SK-N-SH treated with all-trans-retinoic acid at 6 μM for 48 hours (cell line): Measurements from ENCODE around the gene AGPAT1.

Source experiments
- ATAC-seq: fragments of 200-7000 bp; cut with Tn5 transposase; 3 replicates; pipeline ENCODE4 v1.9.1; 2020; ENCODE audit warnings: mild to moderate bottlenecking, moderate library complexity
- BACH2 ChIP-seq: fragments of 250-450 bp; sonication (Bioruptor Pico); IDR thresholded peaks from 2 replicates; pipeline ENCODE4 v1.9.0; 2021; ENCODE audit warnings: mild to moderate bottlenecking, borderline replicate concordance
- CREB5 ChIP-seq: fragments of 250-450 bp; sonication (Bioruptor Pico); IDR thresholded peaks from 2 replicates; pipeline ENCODE4 v1.5.1; 2020; ENCODE audit warnings: low read depth, mild to moderate bottlenecking, moderate library complexity
- CSRNP3 ChIP-seq: fragments of 250-450 bp; sonication (Bioruptor Pico); IDR thresholded peaks from 2 replicates; pipeline ENCODE4 v1.5.1; 2021; ENCODE audit warnings: mild to moderate bottlenecking, moderate library complexity
- ISL1 ChIP-seq: fragments of 250-450 bp; sonication (Bioruptor Pico); IDR thresholded peaks from 2 replicates; pipeline ENCODE4 v2.1.2; 2022; ENCODE audit warnings: mild to moderate bottlenecking, moderate library complexity
- PATZ1 ChIP-seq: fragments of 250-450 bp; sonication (Bioruptor Pico); IDR thresholded peaks from 2 replicates; pipeline ENCODE4 v1.8.0; 2020; ENCODE audit warnings: mild to moderate bottlenecking, moderate library complexity, borderline replicate concordance
- POU6F1 ChIP-seq: fragments of 250-450 bp; sonication (Bioruptor Pico); IDR thresholded peaks from 2 replicates; pipeline ENCODE4 v1.8.0; 2021; ENCODE audit warnings: low read depth, mild to moderate bottlenecking, moderate library complexity, borderline replicate concordance
- TCF4 ChIP-seq: fragments of 250-450 bp; sonication (Bioruptor Pico); IDR thresholded peaks from 2 replicates; pipeline ENCODE4 v1.8.0; 2021; ENCODE audit warnings: mild to moderate bottlenecking, moderate library complexity, borderline replicate concordance
- TOX ChIP-seq: fragments of 250-450 bp; sonication (Bioruptor Pico); IDR thresholded peaks from 2 replicates; pipeline ENCODE4 v1.8.0; 2021; ENCODE audit warnings: mild to moderate bottlenecking, moderate library complexity, borderline replicate concordance
- TSHZ2 ChIP-seq: fragments of 250-450 bp; sonication (Bioruptor Pico); IDR thresholded peaks from 2 replicates; pipeline ENCODE4 v1.5.0; 2020; ENCODE audit warnings: mild to moderate bottlenecking, moderate library complexity
- ZC3H10 ChIP-seq: fragments of 250-450 bp; sonication (Bioruptor Pico); IDR thresholded peaks from 2 replicates; pipeline ENCODE4 v1.5.1; 2021; ENCODE audit warnings: mild to moderate bottlenecking, moderate library complexity
- ZFP30 ChIP-seq: fragments of 450-650 bp; formaldehyde crosslinking; IDR thresholded peaks from 2 replicates; pipeline ENCODE4 v1.5.0; 2022; ENCODE audit warnings: mild to moderate bottlenecking, moderate library complexity
- ZNF565 ChIP-seq: fragments of 450-650 bp; formaldehyde crosslinking; conservative IDR thresholded peaks from 2 replicates; pipeline ENCODE4 v1.5.0; 2020; ENCODE audit warnings: low read depth, mild to moderate bottlenecking, moderate library complexity
- ZNF70 ChIP-seq: fragments of 450-650 bp; formaldehyde crosslinking; IDR thresholded peaks from 2 replicates; pipeline ENCODE4 v1.5.0; 2020; ENCODE audit warnings: mild to moderate bottlenecking, moderate library complexity
- ZNF8 ChIP-seq: fragments of 450-650 bp; formaldehyde crosslinking; IDR thresholded peaks from 2 replicates; pipeline ENCODE4 v1.5.0; 2020; ENCODE audit warnings: mild to moderate bottlenecking, moderate library complexity

AGPAT1 gene

GRCh38 chr6:32203426-32204267, 27.8 kb upstream of the AGPAT1 start:
- TF ChIP-seq ISL1 (no peak), BACH2 (CRISPR knock-in tag) (no peak), TSHZ2 (no peak), ZFP30 (CRISPR knock-in tag) (no peak), TCF4 (CRISPR knock-in tag) (no peak), CREB5 (CRISPR knock-in tag) (no peak), ZNF8 (no peak)
- ATAC-seq = no peak

- no peak for TF ChIP-seq POU6F1 (CRISPR knock-in tag)
- no peak for TF ChIP-seq ZC3H10 (CRISPR knock-in tag)
- TF ChIP-seq TCF4 (CRISPR knock-in tag) = no peak
- no peak for TF ChIP-seq CSRNP3
- TF ChIP-seq, all 23 proteins: peak for 0
- no peak for ATAC-seq
Measured at GRCh38 chr6:32202186-32202585, 26.3 kb upstream of the AGPAT1 start.

GRCh38 chr6:32200711-32201475, 25.0 kb upstream of the AGPAT1 start:
- no peak for TF ChIP-seq ZFP30 (CRISPR knock-in tag)
- no peak for TF ChIP-seq TSHZ2
- TF ChIP-seq PATZ1 (CRISPR knock-in tag) = no peak
- no peak for TF ChIP-seq ISL1
- no peak for ATAC-seq

GRCh38 chr6:32198866-32199265, 23.0 kb upstream of the AGPAT1 start:
- no peak for ATAC-seq
- TF ChIP-seq TOX (no peak), POU6F1 (CRISPR knock-in tag) (no peak), ZNF565 (no peak), ZNF70 (CRISPR knock-in tag) (no peak), ZFP30 (CRISPR knock-in tag) (no peak), PATZ1 (CRISPR knock-in tag) (no peak), TCF4 (CRISPR knock-in tag) (no peak)
